ENCODE data around the gene WFIKKN1. TPM values are rescaled to one million over a fixed set of nuclear protein-coding genes. Genes with fewer than 3 reads are reported as not detected.

WFIKKN1 gene
- total RNA-seq, 2 donors from 2014 or later = 7.7 to 11.6 TPM

- Histone ChIP-seq H3K4me1 (ENCODE audit: control insufficient read depth, insufficient read depth, low read length) (peaks cover 4% of the 10 kb centered on the region), H3K9me3 (ENCODE audit: control insufficient read depth, low read length) (no peaks in the 10 kb centered on the region), H3K27ac (ENCODE audit: low read depth, low read length) (no peak overlapping the region), H3K4me3 (ENCODE audit: low read length) (no peak overlapping the region), H3K9ac (ENCODE audit: extremely low read depth, low read length, poor library complexity, severe bottlenecking) (no peak overlapping the region), H3K36me3 (ENCODE audit: control insufficient read depth, insufficient read depth, low read length) (peaks cover 27% of the 10 kb centered on the region), H3K27me3 (ENCODE audit: control insufficient read depth, insufficient read depth, low read length, poor library complexity, severe bottlenecking) (no peaks in the 10 kb centered on the region)
- no peak for DNase-seq
- TF ChIP-seq CTCF (conservative IDR thresholded peaks at IDR 0.05) = no peak
- Mint-ChIP-seq H3K27ac (peak overlapping the region; percentile 74), H3K36me3 (ENCODE audit: low read depth) (peaks cover 19% of the 10 kb centered on the region), H3K4me3 (peak overlapping the region; percentile 70), H3K27me3 (ENCODE audit: insufficient read depth) (no peaks in the 10 kb centered on the region), H3K4me1 (peaks cover 3% of the 10 kb centered on the region), H3K9me3 (no peaks in the 10 kb centered on the region)
- WGBS, 2 experiments (ENCODE audit: insufficient coverage in 1 of 2, insufficient read length in 1 of 2) = 90 to 92% methylated on average over 18 to 22 of the region's 22 CpGs
These were observed 36.5 kb downstream of the WFIKKN1 start for GRCh38 chr16:667113-667779.

- 1 to 2% methylated on average over 29 to 78 of the region's 78 CpGs for WGBS, 2 experiments (ENCODE audit: insufficient coverage in 1 of 2, insufficient read length in 1 of 2)
These were observed 37.2 kb downstream of the WFIKKN1 start, which contains the start of gene RHOT2 for GRCh38 chr16:667780-668518. TSS of gene RHOT2 (plus strand) at chr16:668132. CDS start at chr16:668200, 68 bp downstream.

More at GRCh38 chr16:667780-668518, 37.2 kb downstream of the WFIKKN1 start, which contains the start of gene RHOT2:
- Histone ChIP-seq H3K27ac (ENCODE audit: low read depth, low read length) (peak within 1 kb of the TSS; percentile 7), H3K9me3 (ENCODE audit: control insufficient read depth, low read length) (no peaks in the 10 kb centered on the region), H3K27me3 (ENCODE audit: control insufficient read depth, insufficient read depth, low read length, poor library complexity, severe bottlenecking) (no peaks in the 10 kb centered on the region), H3K36me3 (ENCODE audit: control insufficient read depth, insufficient read depth, low read length) (peaks cover 31% of the 10 kb centered on the region), H3K9ac (ENCODE audit: extremely low read depth, low read length, poor library complexity, severe bottlenecking) (peak within 1 kb of the TSS; percentile 76), H3K4me3 (ENCODE audit: low read length) (peak within 1 kb of the TSS; percentile 88), H3K4me1 (ENCODE audit: control insufficient read depth, insufficient read depth, low read length) (peaks cover 4% of the 10 kb centered on the region)
- peak within 1 kb of the TSS; percentile 74 for H3K27ac Mint-ChIP-seq
- H3K27me3 Mint-ChIP-seq (ENCODE audit: insufficient read depth) = no peaks in the 10 kb centered on the region
- H3K36me3 Mint-ChIP-seq (ENCODE audit: low read depth) = peaks cover 20% of the 10 kb centered on the region
- peak; percentile 91 for TF ChIP-seq CTCF (conservative IDR thresholded peaks at IDR 0.05)
- DNase-seq = peak; percentile 96
- peaks cover 3% of the 10 kb centered on the region for H3K4me1 Mint-ChIP-seq
- peak within 1 kb of the TSS; percentile 70 for H3K4me3 Mint-ChIP-seq
- H3K9me3 Mint-ChIP-seq = no peaks in the 10 kb centered on the region
